ENCODE results near the gene CGB5.

CGB5 gene

DNA sequence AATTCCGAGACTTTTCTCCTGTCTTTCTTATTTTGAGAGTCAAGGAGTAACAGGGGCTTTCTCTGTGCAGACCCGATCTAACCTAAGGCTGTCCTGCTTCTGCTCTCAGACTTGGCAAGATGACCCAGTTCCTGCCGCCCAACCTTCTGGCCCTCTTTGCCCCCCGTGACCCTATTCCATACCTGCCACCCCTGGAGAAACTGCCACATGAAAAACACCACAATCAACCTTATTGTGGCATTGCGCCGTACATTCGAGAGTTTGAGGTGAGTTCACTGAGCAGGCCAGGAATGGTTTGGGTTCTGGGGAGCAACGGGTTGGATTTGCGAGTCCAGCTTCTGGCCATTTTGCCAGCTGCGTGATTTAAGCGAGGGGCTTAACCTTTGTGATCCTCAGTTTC, 42.6 kb downstream of the CGB5 start:
- no peak for DNase-seq (ENCODE audit: low spot score)

DNA sequence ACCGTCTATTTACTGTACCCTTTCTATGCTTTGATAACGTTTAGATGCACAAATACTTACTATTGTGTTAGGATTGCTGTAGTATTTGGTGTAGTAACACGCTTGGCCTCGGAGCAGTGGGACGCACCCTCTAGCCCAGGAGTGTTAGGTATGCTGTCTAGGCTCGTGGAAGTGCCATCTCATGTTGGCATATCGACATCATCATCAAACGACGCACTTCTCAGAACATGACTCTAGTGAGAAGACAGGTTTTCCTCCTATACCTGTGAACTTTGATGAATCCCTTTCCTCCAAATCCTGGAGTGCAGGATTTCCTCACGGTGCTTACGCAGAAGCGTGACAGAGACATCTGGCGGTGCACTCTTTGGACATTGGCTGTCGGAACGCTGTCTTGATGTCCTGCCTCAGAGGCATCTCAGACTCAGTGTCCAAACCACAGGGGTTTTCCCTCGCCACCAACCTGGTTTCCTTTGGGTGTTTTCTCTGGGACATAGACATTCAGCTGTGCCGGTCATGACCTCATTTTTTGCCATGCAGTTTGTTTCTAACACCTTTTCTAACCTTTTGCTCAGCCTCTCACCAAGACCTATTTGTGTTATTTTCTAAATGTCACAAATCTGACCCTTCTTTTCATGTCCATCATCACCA, 47.9 kb downstream of the CGB5 start:
- no peak for DNase-seq (ENCODE audit: low spot score)

DNA sequence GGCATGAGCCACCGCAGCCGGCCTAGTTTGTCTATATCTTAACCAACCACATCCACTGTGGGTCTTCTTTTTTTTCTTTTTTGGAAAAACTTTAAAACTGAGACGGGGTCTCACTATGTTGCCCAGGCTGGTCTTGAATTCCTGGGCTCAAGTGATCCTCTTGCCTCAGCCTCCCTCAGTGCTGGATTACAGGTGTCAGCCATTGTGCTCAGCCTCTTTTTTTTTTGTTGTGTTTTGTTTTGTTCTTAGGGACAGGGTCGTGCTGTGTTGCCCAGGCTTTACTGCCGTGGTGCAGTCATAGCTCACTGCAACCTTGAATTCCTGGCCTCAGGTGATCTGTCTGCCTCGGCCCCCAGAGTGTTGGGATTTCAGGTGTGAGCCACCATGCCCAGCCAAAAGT, 49.0 kb downstream of the CGB5 start:
- DNase-seq (ENCODE audit: low spot score), result no peak

All from germinal center (tissue), 1 donor.